Endothelial cell of umbilical vein (primary cell): ENCODE measurements around the gene GSTO1. TPM values are rescaled to one million over a fixed set of nuclear protein-coding genes. Genes with fewer than 3 reads are reported as not detected.

Experiments
- BruUV-seq: library from RNA; stranded (reverse); fragments of 400-500 nt; replicated peaks from 2 replicates; lab custom pipeline; 2021; lab: Mats Ljungman, UMichigan
- CTCF ChIA-PET: fragments of 300-600, 350-600 bp; sonication (Branson Sonifier 250); formaldehyde crosslinking; loops from one replicate; lab custom pipeline; 2021; ENCODE audit warnings: antibody characterized with exemption, inconsistent platforms; lab: Charles Lee
- POLR2A ChIA-PET: fragments of 300-600, 350-600 bp; sonication (Branson Sonifier 250); formaldehyde crosslinking; loops from one replicate; lab custom pipeline; 2021; ENCODE audit warnings: antibody characterized with exemption, inconsistent platforms; lab: Charles Lee
- DNase-seq: peaks from one replicate; pipeline ENCODE4 v3.0.0-alpha.2; 2011; ENCODE audit warnings: low read depth, low spot score
- FAIRE-seq: peaks from 2 replicates; lab custom pipeline; 2011; peaks lifted over from hg19 to GRCh38; lab: Jason Lieb, UNC
- H2AFZ ChIP-seq: 2 replicates; pipeline ENCODE4 v1.6.0; 2012; ENCODE audit warnings: low read depth, low read length, control low read depth, inconsistent platforms
- H3K27ac ChIP-seq: 2 replicates; pipeline ENCODE4 v1.5.1; 2011; ENCODE audit warnings: low read depth, mild to moderate bottlenecking, control low read depth, low read length, moderate library complexity; ENCODE audit not compliant: insufficient read depth
- H3K27me3 ChIP-seq, 2 experiments: 2 replicates each; pipeline versions ENCODE4 v1.6.0 to v1.6.1; 2011; ENCODE audit warnings: low read length in 2 of 2, mixed read lengths in 1 of 2; ENCODE audit not compliant: control insufficient read depth in 2 of 2, insufficient read depth in 2 of 2
- H3K36me3 ChIP-seq, 2 experiments: 2 replicates in 1 of 2; 3 replicates in 1 of 2; pipeline ENCODE4 v1.5.1; 2011; ENCODE audit warnings: low read length in 2 of 2, mild to moderate bottlenecking in 1 of 2, moderate library complexity in 1 of 2; ENCODE audit not compliant: control insufficient read depth in 2 of 2, insufficient read depth in 2 of 2; ENCODE audit errors: extremely low read depth in 1 of 2
- H3K4me1 ChIP-seq: 3 replicates; pipeline ENCODE4 v1.5.1; 2011; ENCODE audit warnings: mild to moderate bottlenecking, low read length; ENCODE audit not compliant: control insufficient read depth, insufficient read depth; ENCODE audit errors: extremely low read depth
- H3K4me2 ChIP-seq: 2 replicates; pipeline ENCODE4 v1.6.1; 2011; ENCODE audit warnings: low read length, control low read depth, mixed read lengths; ENCODE audit not compliant: insufficient read depth
- H3K4me3 ChIP-seq, 3 experiments: fragments of 200-600 bp in 1 of 3; sonication (generic), shearing (Covaris generic) in 1 of 3; replicated peaks in 1 of 3; 2 replicates each; pipeline ENCODE4 v1.5.1; 2011 to 2016; ENCODE audit warnings: control low read depth in 3 of 3, low read length in 3 of 3, mild to moderate bottlenecking in 2 of 3, inconsistent platforms in 1 of 3, low read depth in 1 of 3, moderate library complexity in 1 of 3; ENCODE audit not compliant: insufficient read depth in 1 of 3
- H3K79me2 ChIP-seq: 2 replicates; pipeline ENCODE4 v1.6.0; 2012; ENCODE audit warnings: low read length, inconsistent platforms; ENCODE audit not compliant: control insufficient read depth, insufficient read depth
- H3K9ac ChIP-seq: replicated peaks from 2 replicates; pipeline ENCODE3; 2011; ENCODE audit warnings: low read length, control low read depth; ENCODE audit not compliant: insufficient read depth; ENCODE audit errors: extremely low read depth
- H3K9me1 ChIP-seq: replicated peaks from 3 replicates; pipeline ENCODE4 v1.6.0; 2011; ENCODE audit warnings: mild to moderate bottlenecking, low read length; ENCODE audit not compliant: control insufficient read depth, insufficient read depth; ENCODE audit errors: extremely low read depth
- H3K9me3 ChIP-seq: replicated peaks from 2 replicates; pipeline ENCODE4 v1.5.1; 2012; ENCODE audit warnings: low read length, inconsistent platforms; ENCODE audit not compliant: control insufficient read depth, insufficient read depth
- H4K20me1 ChIP-seq: replicated peaks from 2 replicates; pipeline ENCODE3; 2011; ENCODE audit warnings: mild to moderate bottlenecking, low read length; ENCODE audit not compliant: control insufficient read depth, insufficient read depth; ENCODE audit errors: extremely low read depth
- CTCF ChIP-seq, 2 donors: IDR thresholded peaks; 1 replicate in 1 of 2; 2 replicates in 1 of 2; pipeline ENCODE4 v1.5.1; 2011; ENCODE audit warnings: low read length in 2 of 2, mild to moderate bottlenecking in 2 of 2, moderate library complexity in 2 of 2, control low read depth in 1 of 2, inconsistent platforms in 1 of 2, low read depth in 1 of 2; ENCODE audit not compliant: insufficient read depth in 1 of 2; ENCODE audit errors: extremely low read depth in 1 of 2
- EZH2 ChIP-seq: IDR thresholded peaks from 2 replicates; pipeline ENCODE4 v1.6.1; 2012; ENCODE audit warnings: borderline replicate concordance, low read depth, mild to moderate bottlenecking, moderate library complexity, low read length, inconsistent platforms; ENCODE audit not compliant: severe bottlenecking
- GATA2 ChIP-seq: IDR thresholded peaks from 2 replicates; pipeline ENCODE4 v1.7.0; 2011; ENCODE audit warnings: low read depth, mild to moderate bottlenecking, moderate library complexity, mixed read lengths, low read length; ENCODE audit not compliant: insufficient read length, insufficient read depth
- MAX ChIP-seq: IDR thresholded peaks from 2 replicates; pipeline ENCODE4 v1.6.1; 2011; ENCODE audit not compliant: insufficient read depth, insufficient read length
- MYC ChIP-seq: IDR thresholded peaks from one replicate; pipeline ENCODE4 v1.6.1; 2011; ENCODE audit warnings: mild to moderate bottlenecking, low read depth, low read length
- POLR2A ChIP-seq: IDR thresholded peaks from 2 replicates; pipeline ENCODE4 v1.6.1; 2012; ENCODE audit warnings: low read depth, mild to moderate bottlenecking, control low read depth, low read length
- POLR2AphosphoS5 ChIP-seq: IDR thresholded peaks from 2 replicates; pipeline ENCODE4 v1.6.1; 2012; ENCODE audit warnings: low read depth, mild to moderate bottlenecking, control low read depth, low read length, moderate library complexity; ENCODE audit not compliant: insufficient read depth
- dilution Hi-C: fragments of 300-500 bp; cut with MboI; formaldehyde crosslinking; loops from one replicate; pipeline ENCODE4 v1.15.0; 2019; ENCODE audit warnings: low sequenced_read_pairs; ENCODE audit not compliant: extremely low pct_ligation_motif_present
- intact Hi-C: fragments of 100-400 bp; cut with micrococcal nuclease; formaldehyde crosslinking; loops from one replicate; pipeline ENCODE4 v1.10.0; 2022
- polyA plus RNA-seq, 4 experiments: library from polyadenylated mRNA; depleted of rRNA in 3 of 4; stranded (reverse) in 3 of 4; unstranded in 1 of 4; fragments of >200 nt; gene quantifications; 2 replicates each; pipeline versions ENCODE4 v1.2.1 to v1.2.3, GENCODE V29; 2011 to 2012; ENCODE audit warnings: missing spikeins in 1 of 4
- total RNA-seq: library from RNA; stranded (reverse); gene quantifications from 2 replicates; pipeline ENCODE4 v1.2.3, GENCODE V29; 2021

Gene GSTO1
- total and polyA plus RNA-seq, 2 donors (not counting 3 experiments of a cell fraction or from before 2014, with no cell fraction given) = 124 to 211 TPM

GRCh38 chr10:104307576-104308438 is 53.1 kb downstream of the GSTO1 start:
- no peaks in the 10 kb centered on the region for H3K9me3 ChIP-seq
- no peak for FAIRE-seq
- peaks cover 0 to 3% of the 10 kb centered on the region in 2 experiments for H3K36me3 ChIP-seq
- no peak overlapping the region for H3K4me3 ChIP-seq
- ChIA-PET CTCF (interaction anchor here (0.8 to 5.8 kb wide), 9 partner anchors 14 to 46 kb away, joined by 3 to 107 read pairs (median 33); partner anchors contain the start of genes CFAP58 and ITPRIP), POLR2A (interaction anchor here (1.1 kb wide), 1 partner anchor 16 kb away, joined by 4 read pairs; no protein-coding TSS in a partner anchor)
- dilution Hi-C loops = no loop called here
- BruUV-seq = no TSS peak
- no peaks in the 10 kb centered on the region for H3K9me1 ChIP-seq
- no peak overlapping the region for H3K4me2 ChIP-seq
- DNase-seq = no peak
- H2AFZ ChIP-seq = no peak overlapping the region
- no peak overlapping the region for H3K27ac ChIP-seq
- H3K4me1 ChIP-seq = peaks cover 12% of the 10 kb centered on the region
- intact Hi-C loops = no loop called here
- H4K20me1 ChIP-seq = no peaks in the 10 kb centered on the region
- H3K79me2 ChIP-seq = peaks cover 28% of the 10 kb centered on the region
- TF ChIP-seq POLR2A (no peak), POLR2AphosphoS5 (no peak), EZH2 (no peak), CTCF (IDR thresholded peaks at IDR 0.05; ENCODE audit: extremely low read depth in 1 of 2, insufficient read depth in 1 of 2, low read depth in 1 of 2, low read length in 2 of 2) (no peak), MAX (no peak), GATA2 (no peak), MYC (no peak)
- no peak overlapping the region for H3K9ac ChIP-seq
- H3K27me3 ChIP-seq = no peaks in the 10 kb centered on the region
